H1 (cell line): ENCODE results near the gene RNF123. TPM values are rescaled to one million over a fixed set of nuclear protein-coding genes. Genes with fewer than 3 reads are reported as not detected.
"Not testable (repeated sequence)": the region's sequence is repeated elsewhere in the genome, so short reads cannot be mapped to it uniquely, and the experiment has no call there.

ENCODE experiments used
- CTCF ChIA-PET: fragments of 300-600 bp; sonication (Branson Sonifier 250); formaldehyde crosslinking; loops from one replicate; lab custom pipeline; 2021; ENCODE audit not compliant: partially characterized antibody; lab: Charles Lee
- POLR2A ChIA-PET: fragments of 300-600 bp; sonication (Branson Sonifier 250); formaldehyde crosslinking; loops from one replicate; lab custom pipeline; 2021; ENCODE audit warnings: inconsistent platforms; ENCODE audit not compliant: partially characterized antibody; lab: Charles Lee
- DNase-seq, 2 experiments: peaks; one replicate each; pipeline versions ENCODE4 v3.0.0 to v3.0.0-alpha.2; 2010 to 2022; ENCODE audit warnings: low spot score in 2 of 2, low read depth in 1 of 2, mixed read lengths in 1 of 2
- FAIRE-seq: peaks from 2 replicates; lab custom pipeline; 2011; peaks lifted over from hg19 to GRCh38; lab: Jason Lieb, UNC
- H2AFZ ChIP-seq: 2 replicates; pipeline ENCODE4 v1.8.1; 2012; ENCODE audit warnings: low read length, inconsistent platforms
- H2AK5ac ChIP-seq: 2 replicates; pipeline ENCODE4 v1.6.1; 2013; ENCODE audit warnings: low read depth, low read length
- H2BK120ac ChIP-seq: replicated peaks from 2 replicates; pipeline ENCODE3; 2013; ENCODE audit warnings: low read depth, low read length, inconsistent platforms
- H2BK12ac ChIP-seq: 2 replicates; pipeline ENCODE4 v1.6.1; 2013; ENCODE audit warnings: low read depth, low read length
- H2BK15ac ChIP-seq: 2 replicates; pipeline ENCODE4 v1.6.1; 2013; ENCODE audit warnings: low read length
- H2BK20ac ChIP-seq: 2 replicates; pipeline ENCODE4 v1.6.1; 2013; ENCODE audit warnings: low read length
- H2BK5ac ChIP-seq: 2 replicates; pipeline ENCODE4 v1.6.1; 2013; ENCODE audit warnings: low read depth, low read length
- H3K14ac ChIP-seq: 2 replicates; pipeline ENCODE4 v1.6.1; 2013; ENCODE audit warnings: inconsistent platforms; ENCODE audit not compliant: insufficient read length
- H3K18ac ChIP-seq: 2 replicates; pipeline ENCODE4 v1.6.1; 2013; ENCODE audit warnings: low read length; ENCODE audit errors: extremely low read depth
- H3K23ac ChIP-seq: 2 replicates; pipeline ENCODE4 v1.6.1; 2013; ENCODE audit warnings: inconsistent platforms; ENCODE audit not compliant: insufficient read length
- H3K23me2 ChIP-seq: 2 replicates; pipeline ENCODE4 v1.6.1; 2013; ENCODE audit warnings: low read depth, low read length
- H3K27ac ChIP-seq: 2 replicates; pipeline ENCODE4 v1.6.1; 2011; ENCODE audit warnings: low read depth, low read length, inconsistent platforms
- H3K27me3 ChIP-seq, 4 experiments: replicated peaks in 1 of 4; 1 replicate in 1 of 4; 2 replicates in 3 of 4; pipeline versions ENCODE4 v1.6.1 to v1.8.1; 2011 to 2013; ENCODE audit warnings: low read length in 3 of 4, mild to moderate bottlenecking in 3 of 4, inconsistent platforms in 2 of 4, mixed read lengths in 2 of 4, moderate library complexity in 1 of 4; ENCODE audit not compliant: control insufficient read depth in 3 of 4, insufficient read depth in 3 of 4; ENCODE audit errors: extremely low read depth in 1 of 4
- H3K36me3 ChIP-seq, 4 experiments: 2 replicates each; pipeline versions ENCODE4 v1.6.1 to v1.8.1; 2011 to 2013; ENCODE audit warnings: mild to moderate bottlenecking in 4 of 4, low read length in 3 of 4, moderate library complexity in 2 of 4, control low read depth in 1 of 4, inconsistent platforms in 1 of 4; ENCODE audit not compliant: insufficient read depth in 4 of 4, control insufficient read depth in 2 of 4
- H3K4ac ChIP-seq: replicated peaks from 2 replicates; pipeline ENCODE3; 2013; ENCODE audit warnings: low read length, low read depth, mixed read lengths, inconsistent platforms; ENCODE audit not compliant: insufficient read length
- H3K4me1 ChIP-seq, 4 experiments: replicated peaks in 1 of 4; 1 replicate in 1 of 4; 2 replicates in 3 of 4; pipeline versions ENCODE4 v1.6.1 to v1.8.1; 2011 to 2013; ENCODE audit warnings: low read length in 3 of 4, inconsistent platforms in 2 of 4, mixed read lengths in 1 of 4; ENCODE audit not compliant: insufficient read depth in 4 of 4, control insufficient read depth in 3 of 4
- H3K4me2 ChIP-seq, 2 experiments: 2 replicates each; pipeline versions ENCODE4 v1.6.1 to v1.8.1; 2011 to 2013; ENCODE audit warnings: low read depth in 2 of 2, low read length in 2 of 2, control low read depth in 1 of 2, inconsistent platforms in 1 of 2, mild to moderate bottlenecking in 1 of 2; ENCODE audit not compliant: insufficient read depth in 1 of 2
- H3K4me3 ChIP-seq, 4 experiments: fragments of 200-600, 300-600 bp in 1 of 4; sonication (generic), shearing (Covaris generic), sonication (Bioruptor Twin) in 1 of 4; 2 replicates each; pipeline versions ENCODE4 v1.5.1 to v1.8.1; 2011 to 2016; ENCODE audit warnings: low read length in 4 of 4, low read depth in 3 of 4, control low read depth in 2 of 4, inconsistent platforms in 2 of 4, mild to moderate bottlenecking in 2 of 4, mixed read lengths in 1 of 4, moderate library complexity in 1 of 4; ENCODE audit not compliant: insufficient read depth in 2 of 4; ENCODE audit errors: extremely low read depth in 1 of 4
- H3K56ac ChIP-seq: replicated peaks from 2 replicates; pipeline ENCODE3; 2013; ENCODE audit warnings: low read depth, mild to moderate bottlenecking, mixed read lengths, low read length, inconsistent platforms; ENCODE audit not compliant: insufficient read length
- H3K79me1 ChIP-seq: 2 replicates; pipeline ENCODE4 v1.6.1; 2013; ENCODE audit warnings: low read depth, low read length, control low read depth
- H3K79me2 ChIP-seq, 2 experiments: 2 replicates each; pipeline versions ENCODE4 v1.6.1 to v1.8.1; 2012 to 2013; ENCODE audit warnings: low read length in 2 of 2, mild to moderate bottlenecking in 2 of 2, inconsistent platforms in 1 of 2; ENCODE audit not compliant: insufficient read depth in 2 of 2, control insufficient read depth in 1 of 2
- H3K9ac ChIP-seq, 4 experiments: replicated peaks in 1 of 4; 1 replicate in 1 of 4; 2 replicates in 3 of 4; pipeline versions ENCODE4 v1.6.1 to v1.8.1; 2011 to 2013; ENCODE audit warnings: low read depth in 3 of 4, low read length in 3 of 4, control low read depth in 2 of 4, mild to moderate bottlenecking in 2 of 4, moderate library complexity in 2 of 4, inconsistent platforms in 1 of 4; ENCODE audit errors: extremely low read depth in 1 of 4
- H3K9me3 ChIP-seq, 2 experiments: 2 replicates each; pipeline versions ENCODE4 v1.6.1 to v1.8.1; 2012 to 2013; ENCODE audit warnings: mild to moderate bottlenecking in 2 of 2, moderate library complexity in 2 of 2, control low read depth in 1 of 2, inconsistent platforms in 1 of 2, low read depth in 1 of 2, low read length in 1 of 2, mixed read lengths in 1 of 2; ENCODE audit not compliant: insufficient read depth in 2 of 2
- H4K20me1 ChIP-seq, 2 experiments: replicated peaks in 1 of 2; 2 replicates each; pipeline versions ENCODE3 to v1.8.1; 2011 to 2013; ENCODE audit warnings: inconsistent platforms in 2 of 2, low read length in 2 of 2, mild to moderate bottlenecking in 1 of 2; ENCODE audit not compliant: insufficient read depth in 2 of 2, control insufficient read depth in 1 of 2
- H4K5ac ChIP-seq: 2 replicates; pipeline ENCODE4 v1.6.1; 2013; ENCODE audit warnings: low read length, low read depth, mixed read lengths, inconsistent platforms; ENCODE audit not compliant: insufficient read length
- H4K8ac ChIP-seq: 2 replicates; pipeline ENCODE4 v1.8.0; 2013; ENCODE audit warnings: mild to moderate bottlenecking, moderate library complexity, low read length, inconsistent platforms; ENCODE audit not compliant: insufficient read depth; ENCODE audit errors: extremely low read depth
- H4K91ac ChIP-seq: replicated peaks from 2 replicates; pipeline ENCODE3; 2013; ENCODE audit warnings: low read length, mixed read lengths, inconsistent platforms; ENCODE audit not compliant: insufficient read length
- WGBS, 2 experiments: shearing (Covaris generic) in 1 of 2; methylation state at CpG; one replicate each; pipeline versions ENCODE4 v1.1.6 to v1.1.7; 2013 to 2015; ENCODE audit warnings: low lambda C conversion rate in 2 of 2, mixed read lengths in 2 of 2, inconsistent platforms in 1 of 2, low coverage in 1 of 2, missing lambda C conversion rate in 1 of 2; ENCODE audit not compliant: insufficient replicate concordance in 2 of 2, insufficient coverage in 1 of 2, insufficient read length in 1 of 2; ENCODE audit errors: extremely low coverage in 1 of 2, missing lambda C conversion rate in 1 of 2; 5-methylcytosine and 5-hydroxymethylcytosine counted together
- polyA plus RNA-seq, 7 experiments: library from polyadenylated mRNA; depleted of rRNA in 3 of 7; stranded (reverse) in 5 of 7; unstranded in 2 of 7; fragments of >200 nt in 5 of 7; fragments of 200-250 nt in 2 of 7; gene quantifications; 1 replicate in 5 of 7; 2 replicates in 1 of 7; 4 replicates in 1 of 7; pipeline versions ENCODE4 v1.2.1 to v1.2.3, GENCODE V29; 2011 to 2013; ENCODE audit warnings: missing spikeins in 2 of 7, mixed read lengths in 2 of 7
- total RNA-seq: library from RNA; stranded (reverse); fragmentation: NEBNext Ultra II Directional; extraction: Animal tissue kit (Norgen Biotek cat#: 25700); gene quantifications from 2 replicates; pipeline ENCODE4 v1.2.1, GENCODE V29; 2021

Gene RNF123
- total and polyA plus RNA-seq, 2 of the 8 experiments (the other 6 are each of a cell fraction or from before 2014, with no cell fraction given): 30.5 to 57.7 TPM

GRCh38 chr3:49690856-49691255 lies 1.5 kb downstream of the RNF123 start:
- not testable (repeated sequence) for H2BK15ac ChIP-seq, H4K20me1 ChIP-seq, H3K4me3 ChIP-seq, H2AK5ac ChIP-seq, FAIRE-seq, H3K27ac ChIP-seq, H4K91ac ChIP-seq, H3K56ac ChIP-seq, H2BK120ac ChIP-seq, H3K23ac ChIP-seq, H3K79me1 ChIP-seq, H3K18ac ChIP-seq, H3K14ac ChIP-seq, H2AFZ ChIP-seq, H2BK20ac ChIP-seq, H3K79me2 ChIP-seq, H3K9ac ChIP-seq, H3K4ac ChIP-seq, H3K27me3 ChIP-seq, H2BK5ac ChIP-seq, H3K4me1 ChIP-seq, H2BK12ac ChIP-seq, H3K36me3 ChIP-seq, H4K8ac ChIP-seq, H3K9me3 ChIP-seq, DNase-seq, H4K5ac ChIP-seq
- POLR2A ChIA-PET: interaction anchor here (0.8 kb wide), 1 partner anchor 139 kb away, joined by 3 read pairs; no protein-coding TSS in a partner anchor
- H3K23me2 ChIP-seq: peaks cover 13% of the 10 kb centered on the region
- peak overlapping the region in 1 of 2 experiments; percentile 44; a peak in 1 of 4 replicates for H3K4me2 ChIP-seq
- WGBS, 2 experiments: 100% methylated on average over 2 of the region's 3 CpGs; no CpG with 5 or more reads in 1 of the 2 experiments
- CTCF ChIA-PET: interaction anchor here (0.6 to 1.0 kb wide), 2 partner anchors 10 to 28 kb away, joined by 3 read pairs; partner anchors contain the start of gene AMIGO3

GRCh38 chr3:49691481-49691880 lies 2.1 kb downstream of the RNF123 start:
- 90% methylated on average over 3 of the region's 3 CpGs; no CpG with 5 or more reads in 1 of the 2 experiments for WGBS, 2 experiments
- not testable (repeated sequence) for H4K8ac ChIP-seq, H3K56ac ChIP-seq, H2BK5ac ChIP-seq, H3K4me2 ChIP-seq, H2BK15ac ChIP-seq, H4K91ac ChIP-seq, H2BK12ac ChIP-seq, H3K9me3 ChIP-seq, H3K27me3 ChIP-seq, H3K79me1 ChIP-seq, H3K4ac ChIP-seq, H2AK5ac ChIP-seq, H3K79me2 ChIP-seq, H3K4me1 ChIP-seq, H3K4me3 ChIP-seq, H3K23ac ChIP-seq, H2AFZ ChIP-seq, H4K5ac ChIP-seq, H3K18ac ChIP-seq, H3K14ac ChIP-seq, H4K20me1 ChIP-seq, H3K9ac ChIP-seq, H2BK120ac ChIP-seq, H3K27ac ChIP-seq, DNase-seq, H2BK20ac ChIP-seq, FAIRE-seq, H3K36me3 ChIP-seq
- peaks cover 13% of the 10 kb centered on the region for H3K23me2 ChIP-seq
- POLR2A ChIA-PET: interaction anchor here (0.8 kb wide), 1 partner anchor 140 kb away, joined by 3 read pairs; no protein-coding TSS in a partner anchor
- CTCF ChIA-PET: interaction anchor here (1.0 kb wide), 1 partner anchor 9 kb away, joined by 3 read pairs; no protein-coding TSS in a partner anchor
